Endothelial cell (in vitro differentiated cells): ENCODE measurements around the gene EEPD1. TPM values are rescaled to one million over a fixed set of nuclear protein-coding genes. Genes with fewer than 3 reads are reported as not detected.

Experiments used
- DNase-seq: peaks from one replicate; pipeline ENCODE4 v3.0.0; 2021; ENCODE audit warnings: low spot score
- H3K27ac Mint-ChIP-seq: one replicate; pipeline ENCODE4 v1.8.0; 2021; ENCODE audit warnings: mixed read lengths, inconsistent platforms; ENCODE audit not compliant: unreplicated experiment
- H3K27me3 Mint-ChIP-seq: one replicate; pipeline ENCODE4 v1.8.0; 2021; ENCODE audit warnings: mild to moderate bottlenecking, moderate library complexity, mixed read lengths, inconsistent platforms; ENCODE audit not compliant: unreplicated experiment
- H3K36me3 Mint-ChIP-seq: one replicate; pipeline ENCODE4 v1.8.0; 2021; ENCODE audit warnings: mild to moderate bottlenecking, low read depth, mixed read lengths, inconsistent platforms; ENCODE audit not compliant: unreplicated experiment
- H3K4me1 Mint-ChIP-seq: one replicate; pipeline ENCODE4 v1.8.0; 2021; ENCODE audit warnings: mild to moderate bottlenecking, mixed read lengths, inconsistent platforms; ENCODE audit not compliant: unreplicated experiment
- H3K4me3 Mint-ChIP-seq: one replicate; pipeline ENCODE4 v1.8.0; 2021; ENCODE audit warnings: mild to moderate bottlenecking, mixed read lengths, inconsistent platforms; ENCODE audit not compliant: unreplicated experiment
- H3K9me3 Mint-ChIP-seq: one replicate; pipeline ENCODE4 v1.8.0; 2021; ENCODE audit warnings: mixed read lengths, inconsistent platforms; ENCODE audit not compliant: unreplicated experiment
- total RNA-seq: library from RNA; stranded (reverse); fragmentation: NEBNext Ultra II Directional; extraction: Animal tissue kit (Norgen Biotek cat#: 25700); gene quantifications from one replicate; pipeline ENCODE4 v1.2.1, GENCODE V29; 2021; ENCODE audit not compliant: unreplicated experiment
- TF ChIP-seq, protein P1 (sequence below): fragments of 200-600 bp; sonication (generic); IDR thresholded peaks from one replicate; pipeline ENCODE4 v1.5.0; 2021; ENCODE audit warnings: antibody characterized with exemption; ENCODE audit not compliant: unreplicated experiment

EEPD1 gene
- total RNA-seq, 1 donor from 2014 or later: 12.6 TPM

DNA sequence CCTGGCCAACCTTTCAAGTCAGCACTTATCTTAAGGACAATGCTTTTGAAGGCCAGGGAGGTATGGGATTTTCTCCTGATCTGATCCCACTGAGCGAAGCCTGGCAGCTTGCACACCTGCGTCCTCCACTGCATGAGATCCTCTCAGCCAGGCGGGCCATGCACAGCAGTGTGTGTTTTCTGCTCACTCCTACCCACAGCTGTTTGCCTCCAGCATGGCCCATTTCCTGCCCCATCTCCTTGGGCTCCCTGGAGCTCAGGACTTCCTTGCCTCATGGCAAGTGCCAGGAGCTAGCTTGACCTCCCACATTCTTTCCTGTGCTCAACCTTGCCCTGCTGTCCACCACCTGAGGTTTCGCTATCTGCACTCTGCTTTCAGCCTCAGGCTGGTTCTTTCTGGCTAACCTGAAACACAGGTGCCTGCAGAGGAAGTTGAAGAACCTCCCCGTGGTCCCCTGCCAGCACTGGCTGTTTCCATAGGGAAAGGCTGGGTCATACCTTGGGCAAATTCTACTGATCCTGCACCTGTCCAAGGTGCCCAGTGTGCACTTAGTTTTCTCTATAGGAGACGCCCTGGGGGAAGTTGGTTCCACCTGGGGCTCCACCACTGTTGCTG, 43.9 kb upstream of the EEPD1 start:
- no peak overlapping the region for H3K27ac Mint-ChIP-seq
- no peaks in the 10 kb centered on the region for H3K4me1 Mint-ChIP-seq
- H3K9me3 Mint-ChIP-seq: no peaks in the 10 kb centered on the region
- peaks cover 4% of the 10 kb centered on the region for H3K27me3 Mint-ChIP-seq
- H3K4me3 Mint-ChIP-seq: no peak overlapping the region
- no peak for DNase-seq
- TF ChIP-seq, protein P1, sequence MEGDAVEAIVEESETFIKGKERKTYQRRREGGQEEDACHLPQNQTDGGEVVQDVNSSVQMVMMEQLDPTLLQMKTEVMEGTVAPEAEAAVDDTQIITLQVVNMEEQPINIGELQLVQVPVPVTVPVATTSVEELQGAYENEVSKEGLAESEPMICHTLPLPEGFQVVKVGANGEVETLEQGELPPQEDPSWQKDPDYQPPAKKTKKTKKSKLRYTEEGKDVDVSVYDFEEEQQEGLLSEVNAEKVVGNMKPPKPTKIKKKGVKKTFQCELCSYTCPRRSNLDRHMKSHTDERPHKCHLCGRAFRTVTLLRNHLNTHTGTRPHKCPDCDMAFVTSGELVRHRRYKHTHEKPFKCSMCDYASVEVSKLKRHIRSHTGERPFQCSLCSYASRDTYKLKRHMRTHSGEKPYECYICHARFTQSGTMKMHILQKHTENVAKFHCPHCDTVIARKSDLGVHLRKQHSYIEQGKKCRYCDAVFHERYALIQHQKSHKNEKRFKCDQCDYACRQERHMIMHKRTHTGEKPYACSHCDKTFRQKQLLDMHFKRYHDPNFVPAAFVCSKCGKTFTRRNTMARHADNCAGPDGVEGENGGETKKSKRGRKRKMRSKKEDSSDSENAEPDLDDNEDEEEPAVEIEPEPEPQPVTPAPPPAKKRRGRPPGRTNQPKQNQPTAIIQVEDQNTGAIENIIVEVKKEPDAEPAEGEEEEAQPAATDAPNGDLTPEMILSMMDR: no peak
- H3K36me3 Mint-ChIP-seq: no peaks in the 10 kb centered on the region

DNA sequence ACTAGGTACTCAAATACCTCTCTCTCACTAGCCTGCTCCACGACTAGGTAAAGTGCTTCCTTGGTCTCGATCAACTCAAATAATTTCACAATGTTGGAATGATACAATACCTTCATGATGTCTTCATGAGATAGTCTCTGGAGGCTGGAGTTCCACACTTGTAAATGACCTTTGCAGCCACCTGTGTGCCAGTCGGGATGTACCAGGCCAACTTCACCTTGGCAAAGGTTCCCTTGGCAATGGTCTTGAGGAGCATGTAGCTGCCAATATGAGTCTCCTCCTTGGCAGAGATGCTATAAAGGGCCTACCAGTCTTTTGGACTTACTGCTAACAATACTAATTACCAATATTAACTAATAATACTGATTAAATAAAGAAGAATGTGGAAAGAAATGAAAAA, 42.5 kb upstream of the EEPD1 start:
- TF ChIP-seq, protein P1: no peak
- Mint-ChIP-seq H3K36me3 (no peaks in the 10 kb centered on the region), H3K4me1 (no peaks in the 10 kb centered on the region), H3K27ac (no peak overlapping the region), H3K4me3 (no peak overlapping the region), H3K9me3 (no peaks in the 10 kb centered on the region), H3K27me3 (peaks cover 5% of the 10 kb centered on the region)
- no peak for DNase-seq

DNA sequence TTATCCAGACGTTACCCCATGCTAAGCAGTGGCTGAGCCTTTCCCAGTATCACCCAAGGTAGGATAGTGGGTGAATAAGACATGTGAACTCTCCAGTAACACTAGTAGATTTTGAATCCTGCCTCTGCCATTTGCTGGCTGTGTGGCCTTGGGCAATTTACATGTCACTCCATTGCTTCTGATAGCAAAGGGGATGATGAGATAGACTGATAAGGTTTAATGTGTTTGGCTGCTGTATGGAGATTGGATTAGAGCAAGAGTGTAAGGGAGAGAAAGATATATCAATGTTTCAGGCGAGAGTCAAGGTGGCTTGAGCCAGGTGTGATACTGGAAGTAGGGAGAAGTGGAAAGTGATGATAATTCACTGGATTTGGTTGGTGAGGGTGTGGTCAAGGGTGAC, 40.1 kb upstream of the EEPD1 start:
- Mint-ChIP-seq H3K27ac (no peak overlapping the region), H3K9me3 (no peaks in the 10 kb centered on the region), H3K4me1 (no peaks in the 10 kb centered on the region), H3K4me3 (no peak overlapping the region), H3K36me3 (no peaks in the 10 kb centered on the region), H3K27me3 (peaks cover 5% of the 10 kb centered on the region)
- no peak for DNase-seq
- TF ChIP-seq, protein P1: no peak

DNA sequence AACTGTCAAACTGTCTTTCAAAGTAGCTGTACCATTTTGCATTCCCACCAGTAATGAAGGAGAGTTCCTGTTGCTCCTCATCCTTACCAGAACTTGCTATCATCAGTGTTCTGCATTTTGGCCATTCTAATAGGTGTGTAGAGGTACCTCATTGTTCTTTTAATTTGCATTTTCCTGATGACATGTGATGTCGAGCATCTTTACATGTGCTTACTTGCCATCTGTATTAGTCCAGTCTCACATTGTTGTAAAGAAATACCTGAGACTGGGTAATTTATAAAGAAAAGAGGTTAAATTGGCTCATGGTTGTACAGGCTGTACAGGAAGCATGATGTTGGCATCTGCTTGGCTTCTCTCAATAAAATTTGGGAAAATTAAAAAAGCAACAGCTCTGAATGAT, 38.7 kb upstream of the EEPD1 start:
- Mint-ChIP-seq H3K4me1 (no peaks in the 10 kb centered on the region), H3K27ac (no peak overlapping the region), H3K9me3 (no peaks in the 10 kb centered on the region), H3K27me3 (peaks cover 5% of the 10 kb centered on the region), H3K36me3 (no peaks in the 10 kb centered on the region), H3K4me3 (no peak overlapping the region)
- TF ChIP-seq, protein P1: no peak
- DNase-seq: no peak

DNA sequence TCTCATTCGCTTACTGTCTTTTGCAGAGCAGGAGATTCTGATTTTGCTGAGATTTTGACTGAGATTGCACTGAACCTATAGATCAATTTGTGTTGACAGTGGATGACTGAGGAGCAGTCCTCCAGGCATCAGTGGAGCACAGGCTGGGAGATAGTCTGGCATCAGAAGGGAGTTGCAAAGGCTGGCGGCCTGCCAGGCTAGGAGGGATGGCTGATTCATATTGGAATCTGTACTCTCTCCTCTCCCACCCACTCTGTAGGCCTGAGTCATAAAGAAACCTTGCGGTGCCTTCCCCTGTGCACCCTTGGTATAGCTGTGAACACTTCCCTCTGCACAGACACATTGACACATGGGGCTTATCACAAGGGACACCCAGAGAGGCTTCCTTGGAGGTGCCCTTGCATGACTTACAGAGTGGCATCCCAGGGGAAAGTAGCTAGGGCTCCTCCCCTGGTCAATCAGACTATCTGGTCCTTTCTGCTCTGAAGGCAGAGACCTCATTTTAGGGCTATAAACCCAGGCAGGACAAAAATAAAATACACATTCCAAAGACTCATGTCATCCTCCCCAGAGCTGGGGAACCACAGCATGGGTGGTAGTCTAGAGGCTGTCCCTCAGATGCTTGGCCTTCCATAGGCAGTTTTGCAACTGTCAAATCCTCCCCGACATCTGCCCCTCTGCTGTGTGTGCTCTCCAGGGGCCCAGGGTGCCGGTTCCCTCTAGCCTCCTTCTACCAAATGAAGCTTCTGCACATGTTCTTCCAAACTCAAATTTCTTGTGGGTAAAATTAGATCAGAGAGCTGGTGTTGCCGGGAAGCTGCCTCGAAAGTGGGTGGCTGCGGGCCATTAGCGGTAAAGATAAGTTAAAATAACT, 37.4 kb upstream of the EEPD1 start:
- no peak overlapping the region for H3K4me3 Mint-ChIP-seq
- no peak for DNase-seq
- H3K27ac Mint-ChIP-seq: no peak overlapping the region
- no peaks in the 10 kb centered on the region for H3K36me3 Mint-ChIP-seq
- H3K9me3 Mint-ChIP-seq: no peaks in the 10 kb centered on the region
- peaks cover 5% of the 10 kb centered on the region for H3K27me3 Mint-ChIP-seq
- TF ChIP-seq, protein P1: no peak
- H3K4me1 Mint-ChIP-seq: no peaks in the 10 kb centered on the region
